Peyer's patch (tissue), 4 donors: ENCODE results near the gene NOS3. TPM values are rescaled to one million over a fixed set of nuclear protein-coding genes. Genes with fewer than 3 reads are reported as not detected.

Experiments
- DNase-seq, 3 donors: peaks; one replicate each; pipeline ENCODE4 v3.0.0-alpha.2; 2017 to 2019
- H3K27ac ChIP-seq, 4 donors: fragments of 200-600 bp; sonication (generic); one replicate each; pipeline ENCODE4 v1.5.1; 2016 to 2019
- H3K27me3 ChIP-seq, 2 donors: fragments of 200-600 bp; sonication (generic); one replicate each; pipeline ENCODE4 v1.5.1; 2019
- H3K36me3 ChIP-seq, 3 donors: fragments of 200-600 bp; sonication (generic); one replicate each; pipeline ENCODE4 v1.5.1; 2016 to 2019
- H3K4me1 ChIP-seq, 4 donors: fragments of 200-600 bp; sonication (generic); one replicate each; pipeline ENCODE4 v1.5.1; 2016 to 2019
- H3K4me3 ChIP-seq, 4 donors: fragments of 200-600 bp; sonication (generic); 1 replicate in 3 of 4; 2 replicates in 1 of 4; pipeline ENCODE4 v1.5.1; 2016 to 2019; ENCODE audit warnings: mild to moderate bottlenecking in 1 of 4
- H3K9me3 ChIP-seq, 4 donors: fragments of 200-600 bp; sonication (generic); one replicate each; pipeline ENCODE4 v1.5.1; 2016 to 2019; ENCODE audit warnings: mild to moderate bottlenecking in 1 of 4
- CTCF ChIP-seq, 6 experiments: fragments of 450-650 bp in 4 of 6; fragments of 200-600 bp in 2 of 6; sonication (generic) in 1 of 6; IDR thresholded peaks; one replicate each; pipeline ENCODE4 v1.5.1; 2017 to 2019; ENCODE audit warnings: antibody characterized with exemption in 6 of 6, mild to moderate bottlenecking in 3 of 6, moderate library complexity in 1 of 6
- POLR2A ChIP-seq, 2 donors: fragments of 450-650 bp; IDR thresholded peaks; one replicate each; pipeline ENCODE4 v1.5.1; 2017; ENCODE audit warnings: antibody characterized with exemption in 2 of 2, mild to moderate bottlenecking in 2 of 2, moderate library complexity in 2 of 2
- total RNA-seq, 4 donors: library from RNA; depleted of rRNA; stranded (reverse); fragments of >200 nt; gene quantifications; one replicate each; pipeline ENCODE4 v1.1.0, GENCODE V29; 2016

NOS3 gene
- total RNA-seq, 4 donors from 2014 or later = 1.2 to 18.2 (median 5.4) TPM

- H3K4me1 ChIP-seq = peaks cover 0 to 11% (median 4%) of the 10 kb centered on the region in 4 donors
- no peak overlapping the region for H3K4me3 ChIP-seq
- H3K9me3 ChIP-seq = peaks cover 0 to 10% (median 3%) of the 10 kb centered on the region in 4 donors
- peak overlapping the region in 3 of 4 donors; percentile 31 to 49 (median 35) for H3K27ac ChIP-seq
- DNase-seq = no peak
- no peaks in the 10 kb centered on the region for H3K27me3 ChIP-seq
- TF ChIP-seq CTCF (IDR thresholded peaks at IDR 0.05) (no peak), POLR2A (IDR thresholded peaks at IDR 0.05) (no peak)
- no peaks in the 10 kb centered on the region for H3K36me3 ChIP-seq
Observed at GRCh38 chr7:150989456-150989855, 1.4 kb upstream of the NOS3 start.

- H3K27me3 ChIP-seq = no peaks in the 10 kb centered on the region
- H3K4me1 ChIP-seq = peaks cover 0 to 11% (median 4%) of the 10 kb centered on the region in 4 donors
- H3K4me3 ChIP-seq = no peak overlapping the region
- peaks cover 0 to 10% (median 3%) of the 10 kb centered on the region in 4 donors for H3K9me3 ChIP-seq
- no peak for TF ChIP-seq CTCF (IDR thresholded peaks at IDR 0.05)
- no peak for TF ChIP-seq POLR2A (IDR thresholded peaks at IDR 0.05)
- H3K36me3 ChIP-seq = no peaks in the 10 kb centered on the region
- H3K27ac ChIP-seq = peak overlapping the region in 2 of 4 donors; percentile 22 to 43
- no peak for DNase-seq
Observed at GRCh38 chr7:150992051-150992640, 1.3 kb downstream of the NOS3 start.

GRCh38 chr7:150992833-150993302 is 2.1 kb downstream of the NOS3 start:
- H3K27ac ChIP-seq = peak overlapping the region in 2 of 4 donors; percentile 22 to 43
- no peak for TF ChIP-seq POLR2A (IDR thresholded peaks at IDR 0.05)
- no peak for TF ChIP-seq CTCF (IDR thresholded peaks at IDR 0.05)
- H3K36me3 ChIP-seq = no peaks in the 10 kb centered on the region
- no peaks in the 10 kb centered on the region for H3K27me3 ChIP-seq
- H3K4me1 ChIP-seq = peaks cover 0 to 11% (median 4%) of the 10 kb centered on the region in 4 donors
- H3K4me3 ChIP-seq = no peak overlapping the region
- H3K9me3 ChIP-seq = peaks cover 0 to 10% (median 3%) of the 10 kb centered on the region in 4 donors
- DNase-seq = no peak

- peak overlapping the region in 3 of 4 donors; percentile 17 to 39 (median 25) for H3K27ac ChIP-seq
- H3K4me3 ChIP-seq = peak overlapping the region in 1 of 4 donors; percentile 29
- no peaks in the 10 kb centered on the region for H3K27me3 ChIP-seq
Observed at GRCh38 chr7:150993511-150993910, 2.7 kb downstream of the NOS3 start.

GRCh38 chr7:150994141-150994837 is 3.5 kb downstream of the NOS3 start:
- no peaks in the 10 kb centered on the region for H3K4me1 ChIP-seq
- DNase-seq = no peak
- peaks cover 0 to 10% (median 3%) of the 10 kb centered on the region in 4 donors for H3K9me3 ChIP-seq
- H3K27ac ChIP-seq = peak overlapping the region in 2 of 4 donors; percentile 17 to 39
- H3K36me3 ChIP-seq = no peaks in the 10 kb centered on the region
- H3K4me3 ChIP-seq = peak overlapping the region in 2 of 4 donors; percentile 26 to 29
- no peaks in the 10 kb centered on the region for H3K27me3 ChIP-seq
- TF ChIP-seq POLR2A (IDR thresholded peaks at IDR 0.05) = no peak
- no peak for TF ChIP-seq CTCF (IDR thresholded peaks at IDR 0.05)

More at GRCh38 chr7:150993511-150993910, 2.7 kb downstream of the NOS3 start:
- no peak for TF ChIP-seq POLR2A (IDR thresholded peaks at IDR 0.05)
- TF ChIP-seq CTCF (IDR thresholded peaks at IDR 0.05) = no peak
- H3K4me1 ChIP-seq = peaks cover 0 to 7% (median 2%) of the 10 kb centered on the region in 4 donors
- no peaks in the 10 kb centered on the region for H3K36me3 ChIP-seq
- DNase-seq = no peak
- H3K9me3 ChIP-seq = peaks cover 0 to 10% (median 3%) of the 10 kb centered on the region in 4 donors
